Astrocyte (in vitro differentiated cells and primary cell): ENCODE results near the gene NANOGP8. TPM values are rescaled to one million over a fixed set of nuclear protein-coding genes. Genes with fewer than 3 reads are reported as not detected.
A peak's percentile ranks its signal among the peaks of the same experiment; 100 is the strongest.

Source experiments
- DNase-seq: peaks from one replicate; pipeline ENCODE4 v3.0.0-alpha.2; 2010; ENCODE audit warnings: low read depth
- FAIRE-seq: peaks from 2 replicates; lab custom pipeline; 2011; peaks lifted over from hg19 to GRCh38; lab: Jason Lieb, UNC
- H2AFZ ChIP-seq: 2 replicates; pipeline ENCODE4 v1.6.0; 2012; ENCODE audit warnings: low read depth, low read length, inconsistent platforms
- H3K27ac ChIP-seq: 2 replicates; pipeline ENCODE4 v1.5.1; 2011; ENCODE audit warnings: low read depth, low read length, inconsistent platforms
- H3K27me3 ChIP-seq: 2 replicates; pipeline ENCODE4 v1.6.0; 2011; ENCODE audit warnings: low read length, inconsistent platforms; ENCODE audit not compliant: insufficient read depth
- H3K36me3 ChIP-seq: 2 replicates; pipeline ENCODE4 v1.5.1; 2011; ENCODE audit warnings: low read length, inconsistent platforms; ENCODE audit not compliant: insufficient read depth
- H3K4me1 ChIP-seq: 2 replicates; pipeline ENCODE4 v1.5.1; 2011; ENCODE audit warnings: low read length, inconsistent platforms; ENCODE audit not compliant: insufficient read depth
- H3K4me2 ChIP-seq: 2 replicates; pipeline ENCODE4 v1.6.0; 2012; ENCODE audit warnings: low read length, inconsistent platforms
- H3K4me3 ChIP-seq: 2 replicates; pipeline ENCODE4 v1.5.1; 2011; ENCODE audit warnings: low read depth, mild to moderate bottlenecking, low read length, inconsistent platforms; ENCODE audit not compliant: insufficient read depth
- H3K79me2 ChIP-seq: 2 replicates; pipeline ENCODE4 v1.6.0; 2012; ENCODE audit warnings: mild to moderate bottlenecking, low read length, inconsistent platforms; ENCODE audit not compliant: insufficient read depth
- H3K9ac ChIP-seq: 2 replicates; pipeline ENCODE4 v1.6.0; 2012; ENCODE audit warnings: mild to moderate bottlenecking, low read length, inconsistent platforms
- H3K9me3 ChIP-seq: 2 replicates; pipeline ENCODE4 v1.5.1; 2012; ENCODE audit warnings: low read depth, mild to moderate bottlenecking, low read length, inconsistent platforms; ENCODE audit not compliant: insufficient read depth
- H4K20me1 ChIP-seq: 2 replicates; pipeline ENCODE4 v1.6.0; 2012; ENCODE audit warnings: low read length, inconsistent platforms; ENCODE audit not compliant: insufficient read depth
- H3K27ac Mint-ChIP-seq: one replicate; pipeline ENCODE4 v1.8.0; 2021; ENCODE audit warnings: mild to moderate bottlenecking, mixed read lengths; ENCODE audit not compliant: unreplicated experiment
- H3K27me3 Mint-ChIP-seq: one replicate; pipeline ENCODE4 v1.8.0; 2021; ENCODE audit warnings: low read depth, mixed read lengths; ENCODE audit not compliant: unreplicated experiment
- H3K36me3 Mint-ChIP-seq: one replicate; pipeline ENCODE4 v1.8.0; 2021; ENCODE audit warnings: low read depth, mixed read lengths; ENCODE audit not compliant: unreplicated experiment
- H3K4me1 Mint-ChIP-seq: one replicate; pipeline ENCODE4 v1.8.0; 2021; ENCODE audit warnings: low read depth, mixed read lengths; ENCODE audit not compliant: unreplicated experiment
- H3K4me3 Mint-ChIP-seq: one replicate; pipeline ENCODE4 v1.8.0; 2021; ENCODE audit warnings: mild to moderate bottlenecking, moderate library complexity, mixed read lengths; ENCODE audit not compliant: unreplicated experiment
- H3K9me3 Mint-ChIP-seq: one replicate; pipeline ENCODE4 v1.8.0; 2021; ENCODE audit warnings: mild to moderate bottlenecking, mixed read lengths; ENCODE audit not compliant: unreplicated experiment
- CTCF ChIP-seq: IDR thresholded peaks from 2 replicates; pipeline ENCODE4 v1.5.1; 2011; ENCODE audit warnings: low read depth, mild to moderate bottlenecking, inconsistent platforms, low read length, moderate library complexity; ENCODE audit not compliant: insufficient read depth
- EZH2 ChIP-seq: IDR thresholded peaks from 2 replicates; pipeline ENCODE4 v1.6.1; 2012; ENCODE audit warnings: mild to moderate bottlenecking, low read length, inconsistent platforms; ENCODE audit not compliant: insufficient read depth
- total RNA-seq: library from RNA; stranded (reverse); gene quantifications from 2 replicates; pipeline ENCODE4 v1.2.1, GENCODE V29; 2021

Gene NANOGP8
- total RNA-seq, 1 donor from 2014 or later, result not detected

DNA sequence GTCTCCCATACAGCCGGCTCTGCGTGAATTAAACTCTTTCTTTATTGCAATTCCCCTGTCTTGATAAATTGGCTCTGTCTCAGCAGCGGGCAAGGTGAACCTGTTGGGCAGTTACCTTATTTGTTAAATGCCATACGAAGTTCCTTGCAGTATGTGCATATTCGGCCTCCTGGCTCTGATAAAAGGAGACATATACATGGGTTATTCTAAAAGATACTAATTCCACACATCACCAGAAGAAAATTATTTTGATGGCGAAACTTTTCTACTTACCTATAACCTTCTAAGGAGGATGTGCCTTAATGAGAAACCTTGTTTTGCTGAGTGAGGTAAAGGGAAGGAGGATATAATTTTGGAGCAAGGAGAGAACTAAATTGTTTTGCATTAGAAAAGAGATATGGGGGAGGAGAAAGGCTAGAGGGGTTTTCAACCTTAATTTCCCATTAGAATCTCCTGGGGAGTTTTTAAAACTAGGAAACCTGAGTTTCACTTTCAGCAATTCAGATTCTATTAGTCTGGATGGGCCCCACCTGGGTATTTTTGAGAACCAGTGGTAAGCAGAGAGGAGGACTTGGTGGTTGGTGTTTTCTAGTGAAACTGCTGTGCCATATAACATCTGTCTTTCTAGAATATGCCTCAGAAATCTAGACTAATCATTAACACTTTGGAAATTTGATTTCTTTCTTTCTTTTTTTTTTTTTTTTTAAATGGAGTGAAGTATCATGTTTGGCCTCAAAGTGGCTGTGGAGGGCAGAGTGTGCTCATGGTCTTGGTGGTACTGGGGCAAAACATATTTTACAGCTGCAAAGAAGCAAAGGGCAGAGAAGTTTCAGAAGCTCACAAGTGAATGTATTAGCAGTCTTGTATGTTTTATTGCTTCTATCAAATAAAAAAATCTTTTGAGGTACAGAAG is 23.0 kb downstream of the NANOGP8 start:
- Histone ChIP-seq H3K27me3 (no peaks in the 10 kb centered on the region), H3K4me1 (peaks cover 3% of the 10 kb centered on the region), H3K4me2 (no peak overlapping the region), H3K79me2 (no peaks in the 10 kb centered on the region), H3K9me3 (no peaks in the 10 kb centered on the region), H4K20me1 (no peaks in the 10 kb centered on the region), H3K36me3 (no peaks in the 10 kb centered on the region), H3K9ac (no peak overlapping the region), H3K27ac (no peak overlapping the region), H3K4me3 (no peak overlapping the region), H2AFZ (peak overlapping the region; percentile 11)
- DNase-seq, result no peak
- no peak for FAIRE-seq
- Mint-ChIP-seq H3K9me3 (no peaks in the 10 kb centered on the region), H3K27me3 (peaks cover 3% of the 10 kb centered on the region), H3K36me3 (no peaks in the 10 kb centered on the region), H3K4me1 (peaks cover 14% of the 10 kb centered on the region), H3K4me3 (no peak overlapping the region), H3K27ac (no peak overlapping the region)
- TF ChIP-seq EZH2 (no peak), CTCF (no peak)

DNA sequence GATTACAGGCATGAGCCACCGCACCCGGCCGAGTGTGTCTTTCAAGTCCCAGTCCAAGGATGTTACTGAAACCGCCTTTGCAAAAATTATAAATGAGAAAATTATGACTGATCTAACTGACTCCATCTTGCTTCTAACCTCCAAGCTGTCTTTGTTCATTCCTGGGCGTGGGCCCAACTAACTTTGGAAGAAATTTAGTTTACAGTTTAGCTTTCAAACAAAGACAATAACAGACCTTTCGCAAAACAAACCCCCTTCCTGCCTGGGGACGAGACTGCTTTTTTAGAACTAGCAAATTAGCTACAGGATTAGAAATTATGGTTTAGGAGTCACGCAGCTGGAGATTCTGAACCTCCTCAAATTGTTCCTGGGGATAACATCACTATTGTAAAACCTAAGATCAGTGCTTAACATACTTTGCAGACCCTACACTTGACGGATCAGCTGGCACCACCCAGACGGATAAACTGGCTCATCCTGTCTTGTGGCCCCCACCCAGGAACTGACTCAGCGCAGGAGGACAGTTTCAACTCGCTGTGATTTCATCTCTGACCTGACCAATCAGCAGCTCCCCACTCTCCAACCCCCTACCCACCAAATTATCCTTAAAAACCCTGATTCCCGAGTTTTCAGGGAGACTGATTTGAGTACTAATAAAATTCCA is 23.8 kb downstream of the NANOGP8 start:
- Histone ChIP-seq H3K4me2 (no peak overlapping the region), H3K4me3 (no peak overlapping the region), H3K9me3 (no peaks in the 10 kb centered on the region), H3K9ac (no peak overlapping the region), H3K4me1 (peaks cover 3% of the 10 kb centered on the region), H3K36me3 (no peaks in the 10 kb centered on the region), H2AFZ (peak overlapping the region; percentile 11), H3K27ac (no peak overlapping the region), H4K20me1 (no peaks in the 10 kb centered on the region), H3K79me2 (no peaks in the 10 kb centered on the region), H3K27me3 (no peaks in the 10 kb centered on the region)
- no peaks in the 10 kb centered on the region for H3K27me3 Mint-ChIP-seq
- DNase-seq (peak; percentile 10), FAIRE-seq (no peak)
- H3K4me3 Mint-ChIP-seq, result no peak overlapping the region
- TF ChIP-seq CTCF (no peak), EZH2 (no peak)
- H3K27ac Mint-ChIP-seq, result no peak overlapping the region
- H3K4me1 Mint-ChIP-seq, result peaks cover 14% of the 10 kb centered on the region
- no peaks in the 10 kb centered on the region for H3K36me3 Mint-ChIP-seq
- H3K9me3 Mint-ChIP-seq, result no peaks in the 10 kb centered on the region
